ENCODE measurements around the gene SDC3.
"Not testable (repeated sequence)": the region's sequence is repeated elsewhere in the genome, so short reads cannot be mapped to it uniquely, and the experiment has no call there.

The SDC3 gene, protein sequence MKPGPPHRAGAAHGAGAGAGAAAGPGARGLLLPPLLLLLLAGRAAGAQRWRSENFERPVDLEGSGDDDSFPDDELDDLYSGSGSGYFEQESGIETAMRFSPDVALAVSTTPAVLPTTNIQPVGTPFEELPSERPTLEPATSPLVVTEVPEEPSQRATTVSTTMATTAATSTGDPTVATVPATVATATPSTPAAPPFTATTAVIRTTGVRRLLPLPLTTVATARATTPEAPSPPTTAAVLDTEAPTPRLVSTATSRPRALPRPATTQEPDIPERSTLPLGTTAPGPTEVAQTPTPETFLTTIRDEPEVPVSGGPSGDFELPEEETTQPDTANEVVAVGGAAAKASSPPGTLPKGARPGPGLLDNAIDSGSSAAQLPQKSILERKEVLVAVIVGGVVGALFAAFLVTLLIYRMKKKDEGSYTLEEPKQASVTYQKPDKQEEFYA

DNA sequence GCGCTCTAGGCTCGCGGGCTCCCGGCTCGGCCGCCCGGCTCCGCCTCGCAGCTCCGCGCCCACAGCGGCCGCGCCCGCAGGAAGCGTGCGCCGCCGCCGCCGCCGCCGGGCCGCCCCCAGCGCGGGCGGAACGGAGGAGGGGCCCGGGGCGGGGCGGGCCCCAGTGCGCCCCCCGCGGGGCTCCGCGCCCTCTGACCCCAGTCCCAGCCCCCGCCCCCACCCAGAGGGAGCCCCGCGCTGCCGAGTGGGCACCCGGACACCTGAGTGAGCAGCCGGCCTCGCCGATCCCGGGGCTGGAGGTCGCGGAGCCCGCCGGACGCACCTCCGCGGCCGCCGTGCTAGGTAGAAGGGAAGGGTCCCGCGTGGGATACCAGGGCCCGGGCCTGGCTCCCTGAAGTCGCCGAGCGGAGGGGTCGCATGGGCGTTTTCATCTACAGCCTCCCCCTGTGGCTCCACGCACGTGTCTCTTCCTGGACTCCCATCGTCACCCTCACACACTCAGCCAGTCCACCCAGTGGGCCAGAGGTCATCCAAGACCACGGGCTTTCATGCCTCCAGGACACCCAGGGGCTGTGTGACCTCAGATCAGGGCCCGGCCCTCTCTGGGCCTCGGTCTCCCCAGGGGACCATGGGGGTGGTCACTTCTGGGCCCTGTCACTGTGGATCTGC, at the start of gene SDC3:
Gene SDC3 (minus strand): TSS at position 63 of the 669 bp plus-strand sequence. CDS start 172 bp downstream, outside the sequence.
- peak within 1 kb of the TSS; percentile 69 for H3K4me3 Mint-ChIP-seq
- no peaks in the 10 kb centered on the region for H3K36me3 Mint-ChIP-seq
- no peak within 1 kb of the TSS for H3K27ac Mint-ChIP-seq
- H3K4me1 Mint-ChIP-seq: peaks cover 18% of the 10 kb centered on the region
- DNase-seq: peak; percentile 38
- CTCF ChIA-PET: interaction anchor here (6.6 to 7.3 kb wide), 2 partner anchors 107 to 126 kb away, joined by 52 to 150 read pairs; no protein-coding TSS in a partner anchor
- H3K27me3 Mint-ChIP-seq: peaks cover 73% of the 10 kb centered on the region
- H3K9me3 Mint-ChIP-seq: no peaks in the 10 kb centered on the region

DNA sequence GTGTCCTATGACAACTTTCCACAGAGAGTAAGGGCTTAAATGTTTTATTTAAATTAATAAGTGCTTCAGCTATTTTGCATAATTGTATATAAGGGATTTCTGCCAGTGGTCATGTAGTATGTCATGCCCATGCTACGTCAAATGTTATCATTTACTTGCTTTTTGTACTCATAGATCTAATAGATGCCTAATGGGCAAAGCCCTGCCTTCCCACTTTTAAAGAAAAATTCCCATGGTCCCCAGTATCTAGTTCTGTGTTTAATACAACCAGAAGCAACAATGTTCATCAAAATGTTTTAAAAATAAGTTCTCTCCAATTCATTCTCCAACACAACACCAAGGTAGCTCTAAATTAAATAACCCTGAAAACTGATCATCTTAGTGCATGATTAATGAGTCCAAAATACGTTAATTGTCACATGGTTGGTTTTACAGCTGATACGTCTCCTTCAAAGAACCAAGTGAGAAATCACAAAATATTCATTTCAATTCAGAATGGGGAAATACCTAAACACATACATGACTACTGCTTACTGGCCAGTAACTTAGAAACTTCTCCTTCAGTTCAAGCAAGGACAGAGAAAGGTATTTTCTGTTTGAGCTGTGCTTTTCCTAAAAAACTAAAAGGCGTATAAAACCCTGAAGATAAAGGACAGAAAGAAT, 49.1 kb upstream of the SDC3 start:
- CTCF ChIA-PET: interaction anchor here (0.9 kb wide), 1 partner anchor 29 kb away, joined by 3 read pairs; no protein-coding TSS in a partner anchor
- Mint-ChIP-seq H3K36me3 (peaks cover 56% of the 10 kb centered on the region), H3K27ac (no peak overlapping the region), H3K27me3 (no peaks in the 10 kb centered on the region), H3K4me3 (no peak overlapping the region), H3K9me3 (no peaks in the 10 kb centered on the region), H3K4me1 (peaks cover 8% of the 10 kb centered on the region)
- DNase-seq: no peak

DNA sequence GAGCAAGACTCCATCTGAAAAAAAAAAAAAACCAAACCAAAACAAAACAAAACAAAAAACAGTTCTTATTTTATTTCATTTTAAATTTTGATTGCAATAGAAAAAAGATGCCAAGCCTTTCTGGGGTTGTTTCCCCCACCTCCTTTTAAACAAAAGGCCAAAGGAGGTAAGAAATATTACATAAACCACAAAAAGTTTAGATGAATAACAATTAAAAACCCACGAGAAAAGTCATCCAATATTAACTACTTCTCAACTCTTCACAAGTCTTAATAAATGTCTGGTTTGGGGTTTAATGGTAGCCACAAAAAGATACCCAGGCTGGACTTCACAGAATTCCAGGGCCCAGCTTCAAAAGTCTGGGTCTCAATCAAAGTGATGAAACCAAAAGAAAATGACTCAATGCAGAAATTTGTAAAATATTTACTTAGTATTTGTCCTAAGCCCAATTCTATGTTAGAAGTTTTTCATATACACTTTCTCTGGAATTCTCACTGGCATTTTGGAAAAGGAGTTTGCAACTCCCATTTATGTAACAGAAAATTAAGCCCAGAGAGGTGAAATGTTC, 47.0 kb upstream of the SDC3 start:
- CTCF ChIA-PET: interaction anchor here (0.6 kb wide), 1 partner anchor 164 kb away, joined by 3 read pairs; no protein-coding TSS in a partner anchor
- H3K4me3 Mint-ChIP-seq: no peak overlapping the region
- H3K4me1 Mint-ChIP-seq: peaks cover 18% of the 10 kb centered on the region
- H3K27me3 Mint-ChIP-seq: no peaks in the 10 kb centered on the region
- DNase-seq: no peak
- H3K36me3 Mint-ChIP-seq: peaks cover 67% of the 10 kb centered on the region
- H3K9me3 Mint-ChIP-seq: no peaks in the 10 kb centered on the region
- no peak overlapping the region for H3K27ac Mint-ChIP-seq

DNA sequence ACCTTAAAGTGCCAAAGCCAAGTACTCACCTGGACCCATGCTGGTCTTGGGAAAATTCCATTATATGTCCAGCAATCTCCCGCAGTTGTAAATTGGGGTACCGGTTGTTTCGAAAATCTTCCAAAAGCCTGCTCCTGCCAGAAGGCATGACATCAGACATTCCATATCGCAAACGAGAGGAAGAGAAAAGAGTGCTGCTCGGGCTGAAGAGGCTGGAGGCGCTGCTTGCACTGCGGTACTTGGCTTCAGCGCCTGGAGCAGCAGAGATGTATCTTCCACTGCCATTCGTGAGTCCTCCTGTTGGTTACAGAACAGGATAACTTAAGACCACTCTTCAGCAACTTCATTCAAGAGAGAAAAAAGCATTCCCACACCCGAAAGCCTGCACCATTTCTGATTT, 45.1 kb upstream of the SDC3 start:
- peaks cover 61% of the 10 kb centered on the region for H3K36me3 Mint-ChIP-seq
- no peaks in the 10 kb centered on the region for H3K27me3 Mint-ChIP-seq
- CTCF ChIA-PET: no interaction called here
- peaks cover 18% of the 10 kb centered on the region for H3K4me1 Mint-ChIP-seq
- no peak for DNase-seq
- H3K27ac Mint-ChIP-seq: no peak overlapping the region
- no peak overlapping the region for H3K4me3 Mint-ChIP-seq
- H3K9me3 Mint-ChIP-seq: no peaks in the 10 kb centered on the region

DNA sequence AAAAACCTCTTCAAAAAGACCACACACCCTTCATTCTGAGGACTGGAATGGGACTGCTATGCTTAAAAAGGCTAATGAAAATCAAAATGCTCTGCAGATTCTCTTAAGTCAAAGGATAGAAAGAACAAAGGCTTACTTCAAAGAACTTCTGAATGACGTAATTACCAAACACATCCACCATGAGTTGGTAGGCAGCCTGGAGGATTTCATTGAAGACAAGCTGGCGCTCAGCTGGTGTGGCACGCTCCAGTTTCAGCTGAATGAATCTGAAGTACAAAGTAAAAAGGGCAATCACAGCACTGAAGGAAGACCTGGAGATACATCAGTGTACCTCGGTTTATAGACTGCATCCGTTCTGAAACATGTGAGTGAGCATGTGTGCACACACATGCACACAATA, 43.5 kb upstream of the SDC3 start:
- Mint-ChIP-seq H3K9me3 (no peaks in the 10 kb centered on the region), H3K4me3 (no peak overlapping the region), H3K4me1 (peaks cover 18% of the 10 kb centered on the region), H3K27me3 (no peaks in the 10 kb centered on the region), H3K36me3 (peaks cover 63% of the 10 kb centered on the region), H3K27ac (no peak overlapping the region)
- no peak for DNase-seq
- CTCF ChIA-PET: no interaction called here

DNA sequence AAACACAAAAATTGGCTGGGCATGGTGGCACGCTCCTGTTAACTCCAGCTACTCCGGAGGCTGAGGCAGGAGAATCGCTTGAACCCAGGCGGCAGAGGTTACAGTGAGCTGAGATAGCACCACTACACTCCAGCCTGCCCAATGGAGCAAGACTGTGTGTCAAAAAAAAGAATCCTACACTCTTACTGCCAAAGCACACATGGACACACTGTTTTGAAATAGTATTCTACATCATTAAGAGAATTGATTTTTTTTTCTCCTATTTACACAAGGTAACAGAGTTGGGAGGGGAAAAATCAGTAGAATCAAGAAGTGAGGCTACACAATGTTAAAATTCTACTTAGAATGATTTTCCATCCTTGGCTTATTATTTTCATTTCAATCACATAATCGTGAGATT, 42.1 kb upstream of the SDC3 start:
- Mint-ChIP-seq H3K36me3 (peaks cover 57% of the 10 kb centered on the region), H3K4me1 (peaks cover 18% of the 10 kb centered on the region), H3K27me3 (no peaks in the 10 kb centered on the region), H3K9me3 (no peaks in the 10 kb centered on the region), H3K27ac (no peak overlapping the region), H3K4me3 (no peak overlapping the region)
- CTCF ChIA-PET: no interaction called here
- no peak for DNase-seq

DNA sequence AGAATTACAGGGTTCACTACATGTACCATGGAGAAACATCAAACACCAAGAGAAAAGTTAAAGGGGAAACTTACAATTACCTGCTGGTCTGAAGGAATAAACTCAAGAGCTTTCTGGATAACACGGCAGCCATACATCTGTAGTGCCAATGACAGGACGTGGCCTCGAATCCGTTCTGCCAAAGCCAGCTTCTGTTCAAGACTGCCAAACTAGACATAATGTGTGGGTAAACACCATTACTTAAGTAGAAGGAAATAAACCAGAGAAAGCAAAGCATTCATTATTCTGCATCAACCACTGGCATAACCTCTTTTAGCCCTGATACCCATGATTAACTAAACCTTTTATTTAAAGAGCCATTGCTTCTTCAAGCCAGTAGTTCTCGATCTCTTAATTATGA, 41.5 kb upstream of the SDC3 start:
- no peaks in the 10 kb centered on the region for H3K27me3 Mint-ChIP-seq
- peaks cover 18% of the 10 kb centered on the region for H3K4me1 Mint-ChIP-seq
- H3K4me3 Mint-ChIP-seq: no peak overlapping the region
- H3K36me3 Mint-ChIP-seq: peaks cover 62% of the 10 kb centered on the region
- H3K9me3 Mint-ChIP-seq: no peaks in the 10 kb centered on the region
- no peak overlapping the region for H3K27ac Mint-ChIP-seq
- CTCF ChIA-PET: no interaction called here
- no peak for DNase-seq

DNA sequence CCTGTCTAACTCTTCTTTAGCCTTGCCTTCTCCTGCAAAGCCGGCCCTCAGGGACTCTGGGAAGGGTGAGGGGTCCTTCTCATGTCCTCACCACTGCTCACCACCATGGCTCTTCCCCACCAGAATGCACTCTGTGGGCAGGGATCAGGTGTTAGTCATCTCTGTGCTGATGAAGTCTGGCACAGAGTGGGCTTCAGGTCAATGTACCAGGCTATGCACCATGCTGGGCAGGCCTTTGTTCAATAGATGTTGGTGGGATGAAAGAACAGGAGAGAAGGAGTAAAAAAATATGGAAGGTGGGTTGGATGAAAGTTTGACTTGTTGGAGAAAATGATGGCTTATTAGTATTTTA, 40.9 kb upstream of the SDC3 start:
- DNase-seq, CTCF ChIA-PET: not testable (repeated sequence)

DNA sequence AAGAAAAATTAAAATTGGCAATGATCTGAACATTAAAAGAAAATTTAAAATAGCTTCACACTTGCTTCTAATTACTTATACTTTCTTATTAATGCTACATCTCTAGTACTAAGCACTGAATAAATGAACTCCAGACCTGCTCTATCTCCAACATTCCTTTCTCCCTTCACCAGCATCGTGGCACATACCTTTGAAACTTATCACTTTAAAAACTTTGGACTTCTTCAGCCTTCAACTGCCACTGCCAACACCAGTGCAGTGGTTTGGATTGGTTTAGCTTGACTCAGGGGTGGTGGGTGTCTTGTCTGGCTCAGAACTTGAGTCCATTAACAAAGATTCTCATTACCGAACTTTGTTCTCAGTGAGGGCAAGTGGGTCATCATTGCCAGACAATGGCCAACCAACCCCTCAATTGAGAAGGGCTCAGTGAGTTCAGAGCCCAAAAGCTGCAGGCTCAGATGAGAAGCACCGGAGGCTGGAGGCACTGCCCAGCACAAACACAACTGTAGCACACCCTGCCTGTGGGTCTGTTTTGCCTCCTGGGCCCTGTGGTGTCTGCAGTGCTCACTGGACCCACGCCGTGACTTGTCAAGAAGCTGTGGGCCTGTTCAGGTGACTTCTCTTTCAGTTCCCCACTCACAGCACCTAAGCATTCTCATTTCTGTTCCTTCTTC, 40.4 kb upstream of the SDC3 start:
- H3K9me3 Mint-ChIP-seq, H3K27me3 Mint-ChIP-seq, DNase-seq, H3K4me3 Mint-ChIP-seq, H3K27ac Mint-ChIP-seq: not testable (repeated sequence)
- CTCF ChIA-PET: interaction anchor here (0.6 kb wide), 1 partner anchor 20 kb away, joined by 3 read pairs; no protein-coding TSS in a partner anchor
- peaks cover 18% of the 10 kb centered on the region for H3K4me1 Mint-ChIP-seq
- H3K36me3 Mint-ChIP-seq: peaks cover 65% of the 10 kb centered on the region

More for the DNA sequence above, 40.9 kb upstream of the SDC3 start:
- H3K27ac Mint-ChIP-seq, H3K9me3 Mint-ChIP-seq, H3K27me3 Mint-ChIP-seq, H3K4me3 Mint-ChIP-seq: not testable (repeated sequence)
- H3K4me1 Mint-ChIP-seq: peaks cover 18% of the 10 kb centered on the region
- peaks cover 62% of the 10 kb centered on the region for H3K36me3 Mint-ChIP-seq

DNA sequence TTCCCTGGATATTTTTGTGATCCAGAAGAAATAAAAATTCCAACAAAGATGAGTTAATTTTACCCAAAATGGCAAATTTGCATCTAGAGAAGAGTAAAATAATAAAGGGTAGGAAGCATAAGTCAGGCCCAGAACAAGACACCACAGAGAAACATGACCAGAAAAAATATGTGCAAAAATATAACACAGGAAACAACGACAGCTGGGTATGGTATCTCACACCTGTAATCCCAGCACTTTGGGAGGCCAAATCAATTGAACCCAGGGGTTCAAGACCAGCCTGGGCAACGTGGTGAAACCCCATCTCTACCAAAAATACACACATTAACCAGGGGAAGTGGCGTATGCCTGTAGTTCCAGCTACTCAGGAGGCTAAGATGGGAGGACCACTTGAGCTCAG, 39.7 kb upstream of the SDC3 start:
- Mint-ChIP-seq H3K4me3 (no peak overlapping the region), H3K36me3 (peaks cover 64% of the 10 kb centered on the region), H3K27me3 (no peaks in the 10 kb centered on the region), H3K27ac (peak overlapping the region; percentile 52), H3K4me1 (peaks cover 16% of the 10 kb centered on the region), H3K9me3 (no peaks in the 10 kb centered on the region)
- CTCF ChIA-PET: interaction anchor here (0.6 kb wide), 1 partner anchor 20 kb away, joined by 3 read pairs; no protein-coding TSS in a partner anchor
- no peak for DNase-seq

DNA sequence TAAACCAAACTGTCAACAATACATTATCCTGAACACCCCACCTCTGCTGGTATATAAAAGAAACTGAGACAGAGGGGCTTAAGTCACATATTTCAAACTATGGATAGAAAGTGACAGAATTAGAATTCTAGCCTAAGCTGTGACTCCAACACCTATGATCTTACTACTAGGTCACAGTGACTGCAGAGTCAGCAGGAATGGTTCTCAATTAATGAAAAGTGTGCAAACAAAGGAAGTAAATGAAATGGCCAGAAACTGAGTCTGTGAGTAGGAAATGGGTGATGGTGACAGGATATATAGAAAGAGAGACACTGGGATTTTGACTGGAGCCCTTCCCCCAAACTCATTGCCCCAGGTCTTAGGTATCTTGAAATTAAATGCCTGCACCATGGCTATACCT, 38.7 kb upstream of the SDC3 start:
- no peaks in the 10 kb centered on the region for H3K9me3 Mint-ChIP-seq
- peaks cover 62% of the 10 kb centered on the region for H3K36me3 Mint-ChIP-seq
- no peaks in the 10 kb centered on the region for H3K27me3 Mint-ChIP-seq
- peaks cover 6% of the 10 kb centered on the region for H3K4me1 Mint-ChIP-seq
- CTCF ChIA-PET: no interaction called here
- H3K27ac Mint-ChIP-seq: no peak overlapping the region
- no peak for DNase-seq
- no peak overlapping the region for H3K4me3 Mint-ChIP-seq

DNA sequence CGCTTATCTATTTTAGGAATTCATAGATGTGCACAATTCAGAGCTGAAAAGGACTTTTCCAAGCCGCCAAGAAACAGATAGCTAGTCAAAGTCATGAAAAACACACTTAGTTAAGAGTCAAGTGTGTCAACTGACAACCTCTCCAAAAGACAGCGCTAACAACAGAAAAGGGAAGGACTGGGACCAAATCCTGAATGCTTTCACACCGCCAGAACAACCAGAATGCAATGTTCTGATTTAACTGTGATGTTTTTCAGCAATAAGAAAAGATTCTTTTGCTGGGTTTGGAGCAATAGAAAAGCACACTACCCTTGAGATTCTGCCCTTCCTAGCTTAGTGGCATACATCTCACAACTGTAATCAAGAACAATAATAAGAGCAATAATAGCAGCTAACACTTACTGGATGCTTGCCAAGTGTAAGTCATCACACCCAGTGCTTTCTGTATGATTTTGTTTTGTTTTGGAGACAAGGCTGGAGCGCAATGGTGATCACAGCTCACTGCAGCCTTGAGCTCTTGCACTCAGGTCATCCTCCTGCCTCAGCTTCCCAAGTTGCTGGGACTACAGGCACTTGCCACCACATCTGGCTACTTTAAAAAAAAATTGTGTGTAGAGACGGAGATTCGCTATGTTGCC, 33.9 kb upstream of the SDC3 start:
- Mint-ChIP-seq H3K36me3 (peaks cover 53% of the 10 kb centered on the region), H3K27me3 (no peaks in the 10 kb centered on the region), H3K4me1 (no peaks in the 10 kb centered on the region), H3K9me3 (no peaks in the 10 kb centered on the region), H3K4me3 (no peak overlapping the region), H3K27ac (no peak overlapping the region)
- CTCF ChIA-PET: interaction anchor here (0.9 to 1.3 kb wide), 2 partner anchors 141 to 220 kb away, joined by 3 to 5 read pairs; no protein-coding TSS in a partner anchor
- no peak for DNase-seq

DNA sequence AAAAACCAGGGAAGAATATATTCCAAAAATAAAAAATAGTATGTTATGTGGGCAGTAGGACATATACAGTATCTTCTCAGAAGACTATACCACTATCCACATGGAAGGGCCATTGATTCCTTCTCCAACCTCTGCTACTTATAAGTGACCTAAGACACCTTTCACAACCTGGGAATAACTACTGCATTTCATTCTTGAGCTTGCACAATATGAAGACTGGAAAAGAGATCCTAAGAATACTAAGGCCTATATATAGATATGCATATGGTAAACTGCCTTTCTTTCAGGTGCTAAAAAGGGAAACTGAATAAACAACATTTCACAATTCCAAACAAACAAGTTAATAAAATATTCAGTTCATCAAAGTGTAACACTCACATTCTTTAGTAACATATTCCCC, 32.0 kb upstream of the SDC3 start:
- no peak overlapping the region for H3K27ac Mint-ChIP-seq
- CTCF ChIA-PET: no interaction called here
- H3K27me3 Mint-ChIP-seq: no peaks in the 10 kb centered on the region
- H3K4me1 Mint-ChIP-seq: no peaks in the 10 kb centered on the region
- no peak for DNase-seq
- H3K4me3 Mint-ChIP-seq: no peak overlapping the region
- peaks cover 60% of the 10 kb centered on the region for H3K36me3 Mint-ChIP-seq
- no peaks in the 10 kb centered on the region for H3K9me3 Mint-ChIP-seq
